MM.1S (cell line): ENCODE measurements around the gene IGF2BP3.

Source experiments
- DNase-seq: peaks from one replicate; pipeline ENCODE4 v3.0.0-alpha.2; 2015
- H2AFZ ChIP-seq: fragments of 300-600 bp; sonication (generic); 2 replicates; pipeline ENCODE4 v1.6.0; 2016; ENCODE audit warnings: antibody characterized with exemption, low read length
- H3F3A ChIP-seq: fragments of 300-600 bp; sonication (generic); 2 replicates; pipeline ENCODE4 v1.6.1; 2016; ENCODE audit warnings: mild to moderate bottlenecking, antibody characterized with exemption, low read length, moderate library complexity, mixed read lengths; ENCODE audit not compliant: insufficient read depth
- H3K27ac ChIP-seq: fragments of 300-600 bp; sonication (generic); 2 replicates; pipeline ENCODE4 v1.5.1; 2016; ENCODE audit warnings: mild to moderate bottlenecking, low read length
- H3K27me3 ChIP-seq: fragments of 300-600 bp; sonication (generic); replicated peaks from 2 replicates; pipeline ENCODE4 v1.6.0; 2016; ENCODE audit warnings: low read length; ENCODE audit not compliant: insufficient read depth
- H3K36me3 ChIP-seq: fragments of 300-600 bp; sonication (generic); replicated peaks from 2 replicates; pipeline ENCODE4 v1.6.1; 2016; ENCODE audit warnings: mild to moderate bottlenecking, low read length, mixed read lengths; ENCODE audit not compliant: insufficient read depth
- H3K4me1 ChIP-seq: fragments of 300-600 bp; sonication (generic); 2 replicates; pipeline ENCODE4 v1.6.1; 2016; ENCODE audit warnings: low read length, mixed read lengths
- H3K4me2 ChIP-seq: fragments of 300-600 bp; sonication (generic); 2 replicates; pipeline ENCODE4 v1.6.0; 2016; ENCODE audit warnings: low read depth, low read length
- H3K4me3 ChIP-seq: fragments of 300-600 bp; sonication (generic); 2 replicates; pipeline ENCODE4 v1.5.1; 2016; ENCODE audit warnings: low read length, mixed read lengths
- H3K79me2 ChIP-seq: fragments of 300-600 bp; sonication (generic); 2 replicates; pipeline ENCODE4 v1.6.1; 2016; ENCODE audit warnings: mixed run types, low read length, mixed read lengths
- H3K9ac ChIP-seq: fragments of 300-600 bp; sonication (generic); 2 replicates; pipeline ENCODE4 v1.6.1; 2016; ENCODE audit warnings: low read length, mixed read lengths
- H3K9me2 ChIP-seq: fragments of 300-600 bp; sonication (generic); replicated peaks from 2 replicates; pipeline ENCODE4 v1.6.1; 2016; ENCODE audit warnings: mild to moderate bottlenecking, low read length, mixed read lengths; ENCODE audit not compliant: insufficient read depth
- H3K9me3 ChIP-seq: fragments of 300-600 bp; sonication (generic); replicated peaks from 2 replicates; pipeline ENCODE4 v1.6.1; 2016; ENCODE audit warnings: mild to moderate bottlenecking, low read length, mixed read lengths; ENCODE audit not compliant: insufficient read depth
- H4K20me1 ChIP-seq: fragments of 300-600 bp; sonication (generic); 2 replicates; pipeline ENCODE4 v1.6.1; 2016; ENCODE audit warnings: mild to moderate bottlenecking, low read length, moderate library complexity, mixed read lengths; ENCODE audit not compliant: insufficient read depth
- CTCF ChIP-seq: fragments of 300-600 bp; sonication (generic); IDR thresholded peaks from 2 replicates; pipeline ENCODE4 v1.5.1; 2016; ENCODE audit warnings: antibody characterized with exemption, low read length, mixed read lengths
- EZH2 ChIP-seq: fragments of 300-600 bp; sonication (generic); optimal IDR thresholded peaks from 2 replicates; pipeline ENCODE3; 2017; ENCODE audit warnings: low read depth, mild to moderate bottlenecking, antibody characterized with exemption, low read length, mixed read lengths
- EZH2phosphoT487 ChIP-seq: fragments of 300-600 bp; sonication (generic); IDR thresholded peaks from 2 replicates; pipeline ENCODE4 v1.6.1; 2018; ENCODE audit warnings: antibody characterized with exemption, low read length

Gene IGF2BP3

GRCh38 chr7:23372611-23373010 is 97.7 kb downstream of the IGF2BP3 start:
- no peaks in the 10 kb centered on the region for H4K20me1 ChIP-seq
- no peaks in the 10 kb centered on the region for H3F3A ChIP-seq
- no peak overlapping the region for H3K9ac ChIP-seq
- peaks cover 16% of the 10 kb centered on the region for H3K4me1 ChIP-seq
- H3K9me3 ChIP-seq: no peaks in the 10 kb centered on the region
- H3K27ac ChIP-seq: no peak overlapping the region
- no peaks in the 10 kb centered on the region for H3K9me2 ChIP-seq
- H3K4me3 ChIP-seq: no peak overlapping the region
- H3K36me3 ChIP-seq: no peaks in the 10 kb centered on the region
- H3K4me2 ChIP-seq: peak overlapping the region; percentile 22; the same call in 1 of the 2 replicates
- peaks cover 15% of the 10 kb centered on the region for H3K27me3 ChIP-seq
- no peak for TF ChIP-seq CTCF
- TF ChIP-seq EZH2: no peak
- TF ChIP-seq EZH2phosphoT487: no peak
- no peak for DNase-seq
- no peak overlapping the region for H2AFZ ChIP-seq
- no peaks in the 10 kb centered on the region for H3K79me2 ChIP-seq

GRCh38 chr7:23371654-23372053 is 98.6 kb downstream of the IGF2BP3 start:
- Histone ChIP-seq H3K27ac (no peak overlapping the region), H3K4me1 (peaks cover 16% of the 10 kb centered on the region), H4K20me1 (no peaks in the 10 kb centered on the region), H3K27me3 (peaks cover 21% of the 10 kb centered on the region), H3K4me3 (no peak overlapping the region), H3K9me3 (no peaks in the 10 kb centered on the region), H3K36me3 (no peaks in the 10 kb centered on the region), H3K4me2 (no peak overlapping the region), H3K79me2 (no peaks in the 10 kb centered on the region), H3K9ac (no peak overlapping the region), H3K9me2 (no peaks in the 10 kb centered on the region), H3F3A (no peaks in the 10 kb centered on the region), H2AFZ (no peak overlapping the region)
- DNase-seq: no peak
- no peak for TF ChIP-seq EZH2phosphoT487
- TF ChIP-seq CTCF: no peak
- no peak for TF ChIP-seq EZH2

- no peaks in the 10 kb centered on the region for H4K20me1 ChIP-seq
These were observed 100.4 kb downstream of the IGF2BP3 start for GRCh38 chr7:23369695-23370404.

More at GRCh38 chr7:23369695-23370404, 100.4 kb downstream of the IGF2BP3 start:
- Histone ChIP-seq H3K9me3 (no peaks in the 10 kb centered on the region), H2AFZ (no peak overlapping the region), H3K27ac (no peak overlapping the region), H3F3A (no peaks in the 10 kb centered on the region), H3K9ac (no peak overlapping the region), H3K4me1 (peaks cover 16% of the 10 kb centered on the region), H3K4me3 (no peak overlapping the region), H3K4me2 (no peak overlapping the region), H3K79me2 (no peaks in the 10 kb centered on the region), H3K9me2 (no peaks in the 10 kb centered on the region), H3K27me3 (peaks cover 21% of the 10 kb centered on the region), H3K36me3 (no peaks in the 10 kb centered on the region)
- DNase-seq: no peak
- TF ChIP-seq EZH2phosphoT487: no peak
- TF ChIP-seq CTCF: no peak
- TF ChIP-seq EZH2: no peak
